ENCODE measurements around the gene MRTFA.

MRTFA gene

DNA sequence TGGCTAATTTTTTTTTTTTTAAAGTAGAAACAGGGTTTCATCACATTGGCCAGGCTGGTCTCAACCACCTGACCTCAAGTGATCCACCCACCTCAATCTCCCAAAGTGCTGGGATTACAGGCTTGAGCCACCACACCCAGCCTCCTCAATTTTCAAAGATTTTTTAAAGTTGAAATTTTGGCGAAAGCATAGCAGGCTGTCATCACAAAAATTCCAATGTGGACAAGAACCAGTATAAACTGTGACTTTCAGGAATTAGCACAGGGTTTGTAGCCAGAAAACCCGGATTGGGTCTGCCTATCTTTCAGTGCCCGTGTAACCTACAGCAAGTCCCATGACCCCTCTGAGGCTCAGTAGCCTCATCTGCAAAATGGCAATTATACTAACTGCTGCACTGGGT lies 185.9 kb downstream of the MRTFA start:
- H3K79me2 ChIP-seq (ENCODE audit: insufficient read depth, low read length): peaks cover 99% of the 10 kb centered on the region
- H3K9me3 ChIP-seq (ENCODE audit: insufficient read depth, low read length): no peaks in the 10 kb centered on the region
- 0 out of 2 replicates have a peak, but pooled peaks cover 5% of the 10 kb centered on the region for H4K20me1 ChIP-seq (ENCODE audit: low read depth, low read length)
- H3K27ac ChIP-seq (ENCODE audit: low read depth, low read length): no peak overlapping the region
- TF ChIP-seq, protein P1, sequence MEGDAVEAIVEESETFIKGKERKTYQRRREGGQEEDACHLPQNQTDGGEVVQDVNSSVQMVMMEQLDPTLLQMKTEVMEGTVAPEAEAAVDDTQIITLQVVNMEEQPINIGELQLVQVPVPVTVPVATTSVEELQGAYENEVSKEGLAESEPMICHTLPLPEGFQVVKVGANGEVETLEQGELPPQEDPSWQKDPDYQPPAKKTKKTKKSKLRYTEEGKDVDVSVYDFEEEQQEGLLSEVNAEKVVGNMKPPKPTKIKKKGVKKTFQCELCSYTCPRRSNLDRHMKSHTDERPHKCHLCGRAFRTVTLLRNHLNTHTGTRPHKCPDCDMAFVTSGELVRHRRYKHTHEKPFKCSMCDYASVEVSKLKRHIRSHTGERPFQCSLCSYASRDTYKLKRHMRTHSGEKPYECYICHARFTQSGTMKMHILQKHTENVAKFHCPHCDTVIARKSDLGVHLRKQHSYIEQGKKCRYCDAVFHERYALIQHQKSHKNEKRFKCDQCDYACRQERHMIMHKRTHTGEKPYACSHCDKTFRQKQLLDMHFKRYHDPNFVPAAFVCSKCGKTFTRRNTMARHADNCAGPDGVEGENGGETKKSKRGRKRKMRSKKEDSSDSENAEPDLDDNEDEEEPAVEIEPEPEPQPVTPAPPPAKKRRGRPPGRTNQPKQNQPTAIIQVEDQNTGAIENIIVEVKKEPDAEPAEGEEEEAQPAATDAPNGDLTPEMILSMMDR (IDR thresholded peaks at IDR 0.05; ENCODE audit: insufficient read depth, low read length, poor library complexity, severe bottlenecking): no peak
- TF ChIP-seq EZH2phosphoT487 (conservative IDR thresholded peaks at IDR 0.05; ENCODE audit: low read length): no peak
- no peaks in the 10 kb centered on the region for H3K9me2 ChIP-seq (replicated peaks; ENCODE audit: insufficient read depth, low read length)
- peaks cover 11% of the 10 kb centered on the region; the same call in 1 of the 2 replicates for H3K36me3 ChIP-seq (ENCODE audit: low read length)
- H3K4me3 ChIP-seq (ENCODE audit: insufficient read depth, low read length, poor library complexity, severe bottlenecking): no peak overlapping the region
- no peak overlapping the region for H3K9ac ChIP-seq (ENCODE audit: low read length)
- no peak overlapping the region for H3K4me2 ChIP-seq (ENCODE audit: low read depth, low read length, poor library complexity, severe bottlenecking)
- no peaks in the 10 kb centered on the region for H3F3A ChIP-seq (ENCODE audit: insufficient read depth)
- H3K27me3 ChIP-seq (ENCODE audit: low read length): no peaks in the 10 kb centered on the region
- H2AFZ ChIP-seq (ENCODE audit: low read depth, low read length, severe bottlenecking): no peak overlapping the region

DNA sequence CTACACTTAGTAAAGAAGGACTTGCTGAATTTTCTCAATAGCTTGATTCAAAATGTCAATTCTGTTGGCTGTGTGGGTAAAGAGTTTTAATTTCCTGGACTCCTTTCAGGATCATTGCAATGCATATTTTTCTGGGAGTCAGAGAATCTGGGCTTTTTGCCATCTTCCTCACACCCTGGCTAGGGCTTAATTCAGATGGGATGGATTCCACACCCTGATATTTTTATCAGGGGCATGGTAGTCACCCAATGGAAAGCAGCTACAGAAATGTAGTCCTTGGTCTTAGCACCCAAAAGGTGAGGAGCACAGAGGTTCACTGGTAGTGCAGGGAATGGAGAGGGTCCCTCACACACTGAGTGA lies 186.9 kb downstream of the MRTFA start:
- TF ChIP-seq EZH2phosphoT487 (conservative IDR thresholded peaks at IDR 0.05; ENCODE audit: low read length): no peak
- TF ChIP-seq, protein P1 (IDR thresholded peaks at IDR 0.05; ENCODE audit: insufficient read depth, low read length, poor library complexity, severe bottlenecking): no peak
- Histone ChIP-seq H3K9ac (ENCODE audit: low read length) (no peak overlapping the region), H2AFZ (ENCODE audit: low read depth, low read length, severe bottlenecking) (no peak overlapping the region), H3K27me3 (ENCODE audit: low read length) (no peaks in the 10 kb centered on the region), H3K79me2 (ENCODE audit: insufficient read depth, low read length) (peaks cover 100% of the 10 kb centered on the region), H3K4me2 (ENCODE audit: low read depth, low read length, poor library complexity, severe bottlenecking) (no peak overlapping the region), H3K36me3 (ENCODE audit: low read length) (peaks cover 13% of the 10 kb centered on the region; the same call in 1 of the 2 replicates), H3K9me3 (ENCODE audit: insufficient read depth, low read length) (no peaks in the 10 kb centered on the region), H4K20me1 (ENCODE audit: low read depth, low read length) (0 out of 2 replicates have a peak, but pooled peaks cover 5% of the 10 kb centered on the region), H3F3A (ENCODE audit: insufficient read depth) (no peaks in the 10 kb centered on the region), H3K27ac (ENCODE audit: low read depth, low read length) (no peak overlapping the region), H3K9me2 (replicated peaks; ENCODE audit: insufficient read depth, low read length) (no peaks in the 10 kb centered on the region), H3K4me3 (ENCODE audit: insufficient read depth, low read length, poor library complexity, severe bottlenecking) (no peak overlapping the region)

DNA sequence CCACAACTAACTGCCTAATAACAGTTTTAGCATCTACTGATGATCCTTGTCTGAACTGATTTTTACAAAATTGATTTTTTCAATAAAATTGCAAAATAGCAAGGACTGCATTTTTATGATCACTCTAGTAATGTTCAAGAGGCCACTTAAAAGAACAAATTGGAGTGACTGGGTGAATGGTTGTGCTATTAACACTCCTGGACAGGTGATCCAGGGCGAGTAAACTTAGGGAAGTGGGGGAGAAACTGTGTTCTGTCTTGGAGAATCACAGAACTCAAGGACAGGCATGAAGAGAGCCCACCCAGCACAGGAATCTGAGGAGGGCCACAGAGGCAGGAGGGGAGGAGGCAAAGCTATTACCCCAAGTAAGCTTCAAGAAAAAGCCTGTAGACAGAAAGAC lies 190.3 kb downstream of the MRTFA start:
- TF ChIP-seq EZH2phosphoT487 (conservative IDR thresholded peaks at IDR 0.05; ENCODE audit: low read length): no peak
- TF ChIP-seq, protein P1 (IDR thresholded peaks at IDR 0.05; ENCODE audit: insufficient read depth, low read length, poor library complexity, severe bottlenecking): no peak
- no peaks in the 10 kb centered on the region for H3K27me3 ChIP-seq (ENCODE audit: low read length)
- no peak overlapping the region; the same call in 1 of the 2 replicates for H3K27ac ChIP-seq (ENCODE audit: low read depth, low read length)
- no peak overlapping the region for H3K4me2 ChIP-seq (ENCODE audit: low read depth, low read length, poor library complexity, severe bottlenecking)
- peaks cover 6% of the 10 kb centered on the region; the same call in 1 of the 2 replicates for H3K36me3 ChIP-seq (ENCODE audit: low read length)
- no peak overlapping the region for H3K9ac ChIP-seq (ENCODE audit: low read length)
- H3K79me2 ChIP-seq (ENCODE audit: insufficient read depth, low read length): peaks cover 98% of the 10 kb centered on the region
- no peak overlapping the region for H2AFZ ChIP-seq (ENCODE audit: low read depth, low read length, severe bottlenecking)
- H3K9me2 ChIP-seq (replicated peaks; ENCODE audit: insufficient read depth, low read length): no peaks in the 10 kb centered on the region
- H3K4me3 ChIP-seq (ENCODE audit: insufficient read depth, low read length, poor library complexity, severe bottlenecking): no peak overlapping the region
- no peaks in the 10 kb centered on the region for H3F3A ChIP-seq (ENCODE audit: insufficient read depth)
- H4K20me1 ChIP-seq (ENCODE audit: low read depth, low read length): 0 out of 2 replicates have a peak, but pooled peaks cover 5% of the 10 kb centered on the region
- no peaks in the 10 kb centered on the region for H3K9me3 ChIP-seq (ENCODE audit: insufficient read depth, low read length)

All from SU-DHL-6 (cell line).